ENCODE results near the gene TPD52L1.

The TPD52L1 gene

DNA sequence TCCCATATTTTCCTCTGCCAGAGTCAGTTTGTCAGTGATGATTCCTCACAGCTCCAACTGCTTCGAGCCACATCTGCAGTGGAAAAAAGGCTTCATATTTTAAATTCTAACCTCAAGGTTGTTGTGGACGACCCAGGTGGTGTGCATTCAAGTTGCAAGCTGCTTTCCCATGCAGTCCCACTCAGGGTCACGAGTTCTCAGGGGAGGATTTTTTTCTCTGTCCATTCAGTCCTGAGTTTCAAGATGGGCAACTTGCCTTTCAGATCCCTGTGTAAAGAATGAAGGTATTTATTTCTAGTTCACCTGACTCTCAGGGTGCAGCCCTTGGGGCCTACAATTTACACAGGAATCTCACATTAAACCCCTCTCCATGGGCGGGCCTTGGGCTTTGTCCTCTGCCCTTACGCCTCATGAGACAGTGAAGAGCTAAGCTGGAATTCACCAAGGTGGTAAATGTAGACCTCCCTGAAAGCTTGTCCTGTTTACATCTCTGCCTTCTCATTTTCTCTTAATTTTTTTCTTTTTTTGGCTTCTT lies 65.9 kb downstream of the TPD52L1 start:
- no peak overlapping the region for H3K27ac ChIP-seq (ENCODE audit: low read length)
- no peaks in the 10 kb centered on the region for H3K27me3 ChIP-seq (ENCODE audit: low read depth, low read length)
- H4K20me1 ChIP-seq (ENCODE audit: insufficient read depth, low read length) = no peaks in the 10 kb centered on the region
- H3K79me2 ChIP-seq (ENCODE audit: low read length) = no peaks in the 10 kb centered on the region
- H3K9me3 ChIP-seq (ENCODE audit: insufficient read depth, low read length) = no peaks in the 10 kb centered on the region
- H3K4me3 ChIP-seq (ENCODE audit: low read length) = no peak overlapping the region
- no peak overlapping the region for H3K4me2 ChIP-seq (ENCODE audit: low read length)
- no peaks in the 10 kb centered on the region for H3K4me1 ChIP-seq (ENCODE audit: low read length)
- H2AFZ ChIP-seq (ENCODE audit: low read depth, low read length) = no peak overlapping the region
- no peaks in the 10 kb centered on the region for H3K36me3 ChIP-seq (replicated peaks; ENCODE audit: low read depth, low read length)
- H3K9ac ChIP-seq (ENCODE audit: low read length) = no peak overlapping the region
- no peak for TF ChIP-seq EZH2phosphoT487 (IDR thresholded peaks at IDR 0.05; ENCODE audit: low read depth)
- TF ChIP-seq, protein P1, sequence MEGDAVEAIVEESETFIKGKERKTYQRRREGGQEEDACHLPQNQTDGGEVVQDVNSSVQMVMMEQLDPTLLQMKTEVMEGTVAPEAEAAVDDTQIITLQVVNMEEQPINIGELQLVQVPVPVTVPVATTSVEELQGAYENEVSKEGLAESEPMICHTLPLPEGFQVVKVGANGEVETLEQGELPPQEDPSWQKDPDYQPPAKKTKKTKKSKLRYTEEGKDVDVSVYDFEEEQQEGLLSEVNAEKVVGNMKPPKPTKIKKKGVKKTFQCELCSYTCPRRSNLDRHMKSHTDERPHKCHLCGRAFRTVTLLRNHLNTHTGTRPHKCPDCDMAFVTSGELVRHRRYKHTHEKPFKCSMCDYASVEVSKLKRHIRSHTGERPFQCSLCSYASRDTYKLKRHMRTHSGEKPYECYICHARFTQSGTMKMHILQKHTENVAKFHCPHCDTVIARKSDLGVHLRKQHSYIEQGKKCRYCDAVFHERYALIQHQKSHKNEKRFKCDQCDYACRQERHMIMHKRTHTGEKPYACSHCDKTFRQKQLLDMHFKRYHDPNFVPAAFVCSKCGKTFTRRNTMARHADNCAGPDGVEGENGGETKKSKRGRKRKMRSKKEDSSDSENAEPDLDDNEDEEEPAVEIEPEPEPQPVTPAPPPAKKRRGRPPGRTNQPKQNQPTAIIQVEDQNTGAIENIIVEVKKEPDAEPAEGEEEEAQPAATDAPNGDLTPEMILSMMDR (IDR thresholded peaks at IDR 0.05; ENCODE audit: low read depth, low read length) = no peak

DNA sequence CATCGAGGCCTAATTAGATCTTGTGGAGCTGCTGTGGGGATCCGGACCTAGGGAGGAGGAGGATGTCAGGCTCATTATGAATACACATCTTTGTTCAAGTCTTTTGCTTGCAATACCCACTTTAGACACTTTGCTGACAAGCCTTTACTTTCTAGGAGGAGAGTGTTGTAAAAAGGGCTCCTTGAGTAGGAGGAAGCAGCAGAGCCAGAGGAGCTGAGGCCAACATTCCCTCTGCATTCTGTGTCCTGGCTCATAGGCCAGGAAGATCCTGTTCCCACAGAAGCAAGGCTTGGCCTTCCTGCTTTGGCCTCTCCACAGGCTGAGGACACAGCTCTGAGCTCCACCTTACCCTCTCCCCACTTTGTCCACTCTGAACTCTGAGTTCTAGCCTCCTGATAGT lies 67.1 kb downstream of the TPD52L1 start:
- no peaks in the 10 kb centered on the region for H3K36me3 ChIP-seq (replicated peaks; ENCODE audit: low read depth, low read length)
- H3K4me1 ChIP-seq (ENCODE audit: low read length) = no peaks in the 10 kb centered on the region
- no peaks in the 10 kb centered on the region for H3K27me3 ChIP-seq (ENCODE audit: low read depth, low read length)
- no peak overlapping the region for H3K27ac ChIP-seq (ENCODE audit: low read length)
- H3K79me2 ChIP-seq (ENCODE audit: low read length) = no peaks in the 10 kb centered on the region
- no peak overlapping the region for H3K4me3 ChIP-seq (ENCODE audit: low read length)
- no peak overlapping the region for H3K9ac ChIP-seq (ENCODE audit: low read length)
- H2AFZ ChIP-seq (ENCODE audit: low read depth, low read length) = no peak overlapping the region
- no peak for TF ChIP-seq EZH2phosphoT487 (IDR thresholded peaks at IDR 0.05; ENCODE audit: low read depth)
- TF ChIP-seq, protein P1 (IDR thresholded peaks at IDR 0.05; ENCODE audit: low read depth, low read length) = no peak
- H3K4me2 ChIP-seq (ENCODE audit: low read length) = no peak overlapping the region
- no peaks in the 10 kb centered on the region for H4K20me1 ChIP-seq (ENCODE audit: insufficient read depth, low read length)
- H3K9me3 ChIP-seq (ENCODE audit: insufficient read depth, low read length) = no peaks in the 10 kb centered on the region

- TF ChIP-seq, protein P1 (IDR thresholded peaks at IDR 0.05; ENCODE audit: low read depth, low read length) = no peak
- no peak for TF ChIP-seq EZH2phosphoT487 (IDR thresholded peaks at IDR 0.05; ENCODE audit: low read depth)
- no peaks in the 10 kb centered on the region for H3K4me1 ChIP-seq (ENCODE audit: low read length)
- no peaks in the 10 kb centered on the region for H3K79me2 ChIP-seq (ENCODE audit: low read length)
- H4K20me1 ChIP-seq (ENCODE audit: insufficient read depth, low read length) = no peaks in the 10 kb centered on the region
- H3K36me3 ChIP-seq (replicated peaks; ENCODE audit: low read depth, low read length) = no peaks in the 10 kb centered on the region
- H3K27ac ChIP-seq (ENCODE audit: low read length) = no peak overlapping the region
- no peaks in the 10 kb centered on the region for H3K9me3 ChIP-seq (ENCODE audit: insufficient read depth, low read length)
- H3K9ac ChIP-seq (ENCODE audit: low read length) = no peak overlapping the region
- no peak overlapping the region for H2AFZ ChIP-seq (ENCODE audit: low read depth, low read length)
- no peak overlapping the region for H3K4me3 ChIP-seq (ENCODE audit: low read length)
- H3K4me2 ChIP-seq (ENCODE audit: low read length) = no peak overlapping the region
- no peaks in the 10 kb centered on the region for H3K27me3 ChIP-seq (ENCODE audit: low read depth, low read length)
Observed at GRCh38 chr6:125222531-125223455, 69.2 kb downstream of the TPD52L1 start.

DNA sequence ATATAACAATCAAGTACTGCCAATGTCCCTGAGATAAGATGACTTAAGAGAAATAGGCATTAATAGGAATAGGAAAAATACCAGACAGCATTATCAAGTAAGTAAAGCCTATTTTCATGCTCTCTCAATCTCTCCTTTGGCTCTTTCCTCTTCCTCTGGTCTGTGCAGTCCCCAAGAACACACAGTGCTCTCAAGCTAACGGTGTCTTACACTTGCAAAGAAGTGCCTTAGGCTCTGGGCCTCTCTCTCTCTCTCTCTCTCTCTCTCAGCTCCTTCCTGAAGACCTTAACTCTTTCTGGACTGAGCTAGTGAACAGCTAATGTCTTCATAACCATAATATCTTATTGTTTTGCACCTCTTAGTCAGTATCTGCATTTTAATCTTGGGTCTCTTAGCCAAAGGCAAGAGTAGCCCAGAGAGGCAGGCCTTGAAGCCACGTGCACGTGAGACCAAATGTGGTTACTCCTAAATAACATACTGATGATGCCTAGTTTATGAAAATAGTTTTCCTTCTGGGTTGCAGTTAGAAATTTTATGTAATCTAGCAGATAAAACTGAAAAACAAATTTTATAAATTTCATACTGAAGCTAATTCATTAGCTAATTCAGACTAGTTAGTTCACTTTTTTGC lies 70.8 kb downstream of the TPD52L1 start:
- no peak overlapping the region for H3K4me3 ChIP-seq (ENCODE audit: low read length)
- no peak overlapping the region for H2AFZ ChIP-seq (ENCODE audit: low read depth, low read length)
- H3K36me3 ChIP-seq (replicated peaks; ENCODE audit: low read depth, low read length) = no peaks in the 10 kb centered on the region
- TF ChIP-seq EZH2phosphoT487 (IDR thresholded peaks at IDR 0.05; ENCODE audit: low read depth) = no peak
- TF ChIP-seq, protein P1 (IDR thresholded peaks at IDR 0.05; ENCODE audit: low read depth, low read length) = no peak
- no peaks in the 10 kb centered on the region for H3K4me1 ChIP-seq (ENCODE audit: low read length)
- H3K27me3 ChIP-seq (ENCODE audit: low read depth, low read length) = no peaks in the 10 kb centered on the region
- no peaks in the 10 kb centered on the region for H4K20me1 ChIP-seq (ENCODE audit: insufficient read depth, low read length)
- no peak overlapping the region for H3K4me2 ChIP-seq (ENCODE audit: low read length)
- H3K9ac ChIP-seq (ENCODE audit: low read length) = no peak overlapping the region
- H3K27ac ChIP-seq (ENCODE audit: low read length) = no peak overlapping the region
- H3K9me3 ChIP-seq (ENCODE audit: insufficient read depth, low read length) = no peaks in the 10 kb centered on the region
- H3K79me2 ChIP-seq (ENCODE audit: low read length) = no peaks in the 10 kb centered on the region

Data from OCI-LY3 (cell line).